Activated gamma-delta T cell treated with anti-CD3 and anti-CD28 coated beads, Interleukin-2, amount 50 U/mL, for 16 hours (primary cell): ENCODE data around the gene PPIL1.

ENCODE experiments used
- DNase-seq: peaks from one replicate; pipeline ENCODE4 v3.0.0-alpha.2; 2020; ENCODE audit warnings: low read depth

PPIL1 gene

GRCh38 chr6:36888654-36889481 is 14.3 kb upstream of the PPIL1 start:
- no peak for DNase-seq

GRCh38 chr6:36888115-36888643 is 13.6 kb upstream of the PPIL1 start:
- no peak for DNase-seq

- DNase-seq = no peak
Measured at GRCh38 chr6:36886950-36887618, 12.5 kb upstream of the PPIL1 start.

- peak; percentile 97 for DNase-seq
Measured at GRCh38 chr6:36885461-36886401, 11.1 kb upstream of the PPIL1 start, which contains the start of gene C6orf89. C6orf89 (plus strand) TSS chr6:36885952; CDS start chr6:36899445, 13,493 bp downstream.

GRCh38 chr6:36884610-36885009 is 10.0 kb upstream of the PPIL1 start:
- no peak for DNase-seq

- DNase-seq = no peak
Measured at GRCh38 chr6:36875250-36875633, 639 bp upstream of the PPIL1 start.

- DNase-seq = no peak
Measured at GRCh38 chr6:36873612-36874442, 776 bp downstream of the PPIL1 start.

- DNase-seq = no peak
Measured at GRCh38 chr6:36873115-36873514, 1.5 kb downstream of the PPIL1 start.

GRCh38 chr6:36871686-36872085 is 2.9 kb downstream of the PPIL1 start:
- no peak for DNase-seq

GRCh38 chr6:36867471-36868224 is 7.0 kb downstream of the PPIL1 start:
- no peak for DNase-seq

GRCh38 chr6:36865835-36866234 is 8.8 kb downstream of the PPIL1 start:
- DNase-seq = no peak

GRCh38 chr6:36863670-36864540 is 10.7 kb downstream of the PPIL1 start:
- no peak for DNase-seq

GRCh38 chr6:36862848-36863382 is 11.7 kb downstream of the PPIL1 start:
- DNase-seq = no peak

GRCh38 chr6:36862164-36862847 is 12.3 kb downstream of the PPIL1 start:
- no peak for DNase-seq

GRCh38 chr6:36860126-36860525 is 14.5 kb downstream of the PPIL1 start:
- DNase-seq = no peak

- no peak for DNase-seq
Measured at GRCh38 chr6:36858407-36858981, 16.1 kb downstream of the PPIL1 start.

- no peak for DNase-seq
Measured at GRCh38 chr6:36857325-36857724, 17.3 kb downstream of the PPIL1 start.

- no peak for DNase-seq
Measured at GRCh38 chr6:36856277-36856676, 18.3 kb downstream of the PPIL1 start.
